ENCODE data around the gene PDSS2. TPM values are rescaled to one million over a fixed set of nuclear protein-coding genes. Genes with fewer than 3 reads are reported as not detected.
"Not testable (repeated sequence)": the region's sequence is repeated elsewhere in the genome, so short reads cannot be mapped to it uniquely, and the experiment has no call there.

Gene PDSS2
- total and polyA plus RNA-seq, 8 donors, result 2.7 to 10.1 (median 6.2) TPM

GRCh38 chr6:107488174-107488874 is 29.0 kb upstream of the PDSS2 start:
- intact Hi-C loops (cut with DNase I), result no loop called here
- peak overlapping the region in 2 of 4 donors; percentile 55 to 72 for H3K4me3 ChIP-seq
- no peaks in the 10 kb centered on the region for H3K4me1 ChIP-seq
- no peak for ATAC-seq
- no peak overlapping the region for H3K27ac ChIP-seq
- H3K27me3 ChIP-seq, result no peaks in the 10 kb centered on the region
- no peak for TF ChIP-seq CTCF (IDR thresholded peaks at IDR 0.05)
- FAIRE-seq, result no peak
- DNase-seq, result no peak
- H3K9me3 ChIP-seq, result no peaks in the 10 kb centered on the region
- WGBS, 2 donors, result 44 to 46% methylated on average over 27 of the region's 27 CpGs
- no peaks in the 10 kb centered on the region for H3K36me3 ChIP-seq

GRCh38 chr6:107485157-107485556 is 25.8 kb upstream of the PDSS2 start:
- FAIRE-seq, result no peak
- intact Hi-C loops (cut with DNase I), result no loop called here
- H3K9me3 ChIP-seq, result no peaks in the 10 kb centered on the region
- no peak for TF ChIP-seq CTCF (IDR thresholded peaks at IDR 0.05)
- no peak for DNase-seq
- 92 to 93% methylated on average over 4 of the region's 4 CpGs for WGBS, 2 donors
- no peaks in the 10 kb centered on the region for H3K36me3 ChIP-seq
- ATAC-seq, result no peak
- no peaks in the 10 kb centered on the region for H3K4me1 ChIP-seq
- H3K27ac ChIP-seq, result no peak overlapping the region
- no peaks in the 10 kb centered on the region for H3K27me3 ChIP-seq
- no peak overlapping the region for H3K4me3 ChIP-seq

- no peak for DNase-seq
- no peak for TF ChIP-seq CTCF (IDR thresholded peaks at IDR 0.05)
- Histone ChIP-seq H3K9me3 (no peaks in the 10 kb centered on the region), H3K27me3 (no peaks in the 10 kb centered on the region), H3K27ac (no peak overlapping the region), H3K4me3 (no peak overlapping the region), H3K4me1 (no peaks in the 10 kb centered on the region), H3K36me3 (no peaks in the 10 kb centered on the region)
- ATAC-seq, result no peak
- FAIRE-seq, result no peak
- intact Hi-C loops (cut with DNase I), result no loop called here
- WGBS, 2 donors, result 74 to 80% methylated on average over 4 of the region's 4 CpGs
These were observed 19.8 kb upstream of the PDSS2 start for GRCh38 chr6:107479089-107479690.

- H3K4me3 ChIP-seq; DNase-seq; H3K27me3 ChIP-seq; H3K4me1 ChIP-seq; FAIRE-seq; H3K36me3 ChIP-seq; intact Hi-C loops (cut with DNase I); ATAC-seq; H3K27ac ChIP-seq; H3K9me3 ChIP-seq: not testable (repeated sequence)
- 65 to 67% methylated on average over 3 of the region's 3 CpGs for WGBS, 2 donors
These were observed 16.5 kb upstream of the PDSS2 start for GRCh38 chr6:107475826-107476225.

- intact Hi-C loops (cut with DNase I); H3K27me3 ChIP-seq; H3K4me3 ChIP-seq; H3K36me3 ChIP-seq; H3K4me1 ChIP-seq; FAIRE-seq; H3K27ac ChIP-seq; DNase-seq; H3K9me3 ChIP-seq; ATAC-seq: not testable (repeated sequence)
- WGBS, 2 donors, result 84 to 86% methylated on average over 3 of the region's 3 CpGs
These were observed 16.0 kb upstream of the PDSS2 start for GRCh38 chr6:107475360-107475759.

GRCh38 chr6:107473660-107474059 is 14.3 kb upstream of the PDSS2 start:
- Histone ChIP-seq H3K27me3 (no peaks in the 10 kb centered on the region), H3K4me3 (no peak overlapping the region), H3K27ac (no peak overlapping the region), H3K9me3 (no peaks in the 10 kb centered on the region), H3K36me3 (no peaks in the 10 kb centered on the region), H3K4me1 (no peaks in the 10 kb centered on the region)
- intact Hi-C loops (cut with DNase I), result no loop called here
- WGBS, 2 donors, result 17 to 19% methylated on average over 5 of the region's 5 CpGs
- DNase-seq, result no peak
- ATAC-seq, result no peak
- no peak for TF ChIP-seq CTCF (IDR thresholded peaks at IDR 0.05)
- FAIRE-seq, result no peak
